HL-60 (cell line): ENCODE data around the gene RWDD1.

Source experiments
- DNase-seq, 2 experiments: peaks; one replicate each; pipeline ENCODE4 v3.0.0-alpha.2; 2010 to 2020; ENCODE audit warnings: low read depth in 1 of 2, low spot score in 1 of 2
- H3K27ac ChIP-seq: fragments of 250-450 bp; sonication (Bioruptor Pico); replicated peaks from 2 replicates; pipeline ENCODE4 v1.5.1; 2020; ENCODE audit warnings: mild to moderate bottlenecking, moderate library complexity
- H3K27me3 ChIP-seq: fragments of 250-450 bp; sonication (Bioruptor Pico); 2 replicates; pipeline ENCODE4 v1.5.1; 2021; ENCODE audit warnings: mild to moderate bottlenecking, moderate library complexity; ENCODE audit not compliant: insufficient read depth, poor library complexity, severe bottlenecking
- H3K4me3 ChIP-seq: replicated peaks from 2 replicates; pipeline ENCODE4 v1.5.1; 2011; ENCODE audit warnings: mild to moderate bottlenecking, control low read depth, low read length; ENCODE audit not compliant: insufficient read depth
- GABPA ChIP-seq: IDR thresholded peaks from 2 replicates; pipeline ENCODE4 v1.6.1; 2012; ENCODE audit warnings: low read depth
- POLR2AphosphoS5 ChIP-seq: IDR thresholded peaks from 2 replicates; pipeline ENCODE4 v1.6.1; 2012; ENCODE audit warnings: low read depth
- SPI1 ChIP-seq: IDR thresholded peaks from 2 replicates; pipeline ENCODE4 v1.6.1; 2012; ENCODE audit warnings: low read depth, mild to moderate bottlenecking, borderline replicate concordance
- TF ChIP-seq, protein P1 (sequence below): IDR thresholded peaks from 2 replicates; pipeline ENCODE4 v1.6.1; 2012; ENCODE audit warnings: low read depth; ENCODE audit not compliant: insufficient replicate concordance
- TF ChIP-seq, protein P2 (sequence below): IDR thresholded peaks from one replicate; pipeline ENCODE4 v1.5.1; 2011; ENCODE audit warnings: low read length, control low read depth, inconsistent platforms; ENCODE audit not compliant: insufficient read depth

The RWDD1 gene

GRCh38 chr6:116562019-116562403 is 9.3 kb upstream of the RWDD1 start:
- Histone ChIP-seq H3K4me3 (no peak overlapping the region), H3K27me3 (no peaks in the 10 kb centered on the region), H3K27ac (no peak overlapping the region)
- TF ChIP-seq, protein P1, sequence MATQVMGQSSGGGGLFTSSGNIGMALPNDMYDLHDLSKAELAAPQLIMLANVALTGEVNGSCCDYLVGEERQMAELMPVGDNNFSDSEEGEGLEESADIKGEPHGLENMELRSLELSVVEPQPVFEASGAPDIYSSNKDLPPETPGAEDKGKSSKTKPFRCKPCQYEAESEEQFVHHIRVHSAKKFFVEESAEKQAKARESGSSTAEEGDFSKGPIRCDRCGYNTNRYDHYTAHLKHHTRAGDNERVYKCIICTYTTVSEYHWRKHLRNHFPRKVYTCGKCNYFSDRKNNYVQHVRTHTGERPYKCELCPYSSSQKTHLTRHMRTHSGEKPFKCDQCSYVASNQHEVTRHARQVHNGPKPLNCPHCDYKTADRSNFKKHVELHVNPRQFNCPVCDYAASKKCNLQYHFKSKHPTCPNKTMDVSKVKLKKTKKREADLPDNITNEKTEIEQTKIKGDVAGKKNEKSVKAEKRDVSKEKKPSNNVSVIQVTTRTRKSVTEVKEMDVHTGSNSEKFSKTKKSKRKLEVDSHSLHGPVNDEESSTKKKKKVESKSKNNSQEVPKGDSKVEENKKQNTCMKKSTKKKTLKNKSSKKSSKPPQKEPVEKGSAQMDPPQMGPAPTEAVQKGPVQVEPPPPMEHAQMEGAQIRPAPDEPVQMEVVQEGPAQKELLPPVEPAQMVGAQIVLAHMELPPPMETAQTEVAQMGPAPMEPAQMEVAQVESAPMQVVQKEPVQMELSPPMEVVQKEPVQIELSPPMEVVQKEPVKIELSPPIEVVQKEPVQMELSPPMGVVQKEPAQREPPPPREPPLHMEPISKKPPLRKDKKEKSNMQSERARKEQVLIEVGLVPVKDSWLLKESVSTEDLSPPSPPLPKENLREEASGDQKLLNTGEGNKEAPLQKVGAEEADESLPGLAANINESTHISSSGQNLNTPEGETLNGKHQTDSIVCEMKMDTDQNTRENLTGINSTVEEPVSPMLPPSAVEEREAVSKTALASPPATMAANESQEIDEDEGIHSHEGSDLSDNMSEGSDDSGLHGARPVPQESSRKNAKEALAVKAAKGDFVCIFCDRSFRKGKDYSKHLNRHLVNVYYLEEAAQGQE: no peak
- TF ChIP-seq GABPA: no peak
- TF ChIP-seq POLR2AphosphoS5: no peak
- TF ChIP-seq, protein P2, sequence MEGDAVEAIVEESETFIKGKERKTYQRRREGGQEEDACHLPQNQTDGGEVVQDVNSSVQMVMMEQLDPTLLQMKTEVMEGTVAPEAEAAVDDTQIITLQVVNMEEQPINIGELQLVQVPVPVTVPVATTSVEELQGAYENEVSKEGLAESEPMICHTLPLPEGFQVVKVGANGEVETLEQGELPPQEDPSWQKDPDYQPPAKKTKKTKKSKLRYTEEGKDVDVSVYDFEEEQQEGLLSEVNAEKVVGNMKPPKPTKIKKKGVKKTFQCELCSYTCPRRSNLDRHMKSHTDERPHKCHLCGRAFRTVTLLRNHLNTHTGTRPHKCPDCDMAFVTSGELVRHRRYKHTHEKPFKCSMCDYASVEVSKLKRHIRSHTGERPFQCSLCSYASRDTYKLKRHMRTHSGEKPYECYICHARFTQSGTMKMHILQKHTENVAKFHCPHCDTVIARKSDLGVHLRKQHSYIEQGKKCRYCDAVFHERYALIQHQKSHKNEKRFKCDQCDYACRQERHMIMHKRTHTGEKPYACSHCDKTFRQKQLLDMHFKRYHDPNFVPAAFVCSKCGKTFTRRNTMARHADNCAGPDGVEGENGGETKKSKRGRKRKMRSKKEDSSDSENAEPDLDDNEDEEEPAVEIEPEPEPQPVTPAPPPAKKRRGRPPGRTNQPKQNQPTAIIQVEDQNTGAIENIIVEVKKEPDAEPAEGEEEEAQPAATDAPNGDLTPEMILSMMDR: no peak
- no peak for TF ChIP-seq SPI1
- DNase-seq: no peak

- Histone ChIP-seq H3K4me3 (no peak overlapping the region), H3K27me3 (no peaks in the 10 kb centered on the region), H3K27ac (no peak overlapping the region)
- DNase-seq: no peak
- TF ChIP-seq, protein P2: no peak
- TF ChIP-seq, protein P1: no peak
Measured at GRCh38 chr6:116562614-116563013, 8.7 kb upstream of the RWDD1 start.

GRCh38 chr6:116563830-116564229 is 7.5 kb upstream of the RWDD1 start:
- DNase-seq: no peak
- TF ChIP-seq GABPA (no peak), POLR2AphosphoS5 (no peak), SPI1 (no peak)
- TF ChIP-seq, protein P1: no peak
- TF ChIP-seq, protein P2: no peak
- no peak overlapping the region for H3K4me3 ChIP-seq
- no peaks in the 10 kb centered on the region for H3K27me3 ChIP-seq
- H3K27ac ChIP-seq: no peak overlapping the region
